ENCODE measurements around the gene MAP3K12.

DNA sequence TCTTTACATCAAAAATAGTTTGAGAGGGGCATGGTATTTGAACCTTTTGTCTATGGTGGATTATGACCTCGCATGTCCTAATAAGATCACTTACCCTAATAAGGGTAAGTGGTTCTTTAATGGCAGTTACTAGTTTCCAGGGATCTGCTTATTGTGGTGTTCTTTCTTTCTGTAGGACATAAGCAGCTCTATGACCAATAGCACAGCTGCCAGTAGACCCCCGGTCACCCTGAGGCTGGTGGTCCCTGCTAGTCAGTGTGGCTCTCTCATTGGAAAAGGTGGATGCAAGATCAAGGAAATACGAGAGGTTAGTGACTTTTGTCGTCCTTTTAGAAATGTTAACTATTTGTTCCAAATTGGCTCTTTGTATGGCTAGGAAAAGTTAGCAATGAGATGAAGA lies 40.2 kb downstream of the MAP3K12 start:
- TF ChIP-seq GABPA (IDR thresholded peaks at IDR 0.05; ENCODE audit: low read depth) = no peak
- TF ChIP-seq, protein P1, sequence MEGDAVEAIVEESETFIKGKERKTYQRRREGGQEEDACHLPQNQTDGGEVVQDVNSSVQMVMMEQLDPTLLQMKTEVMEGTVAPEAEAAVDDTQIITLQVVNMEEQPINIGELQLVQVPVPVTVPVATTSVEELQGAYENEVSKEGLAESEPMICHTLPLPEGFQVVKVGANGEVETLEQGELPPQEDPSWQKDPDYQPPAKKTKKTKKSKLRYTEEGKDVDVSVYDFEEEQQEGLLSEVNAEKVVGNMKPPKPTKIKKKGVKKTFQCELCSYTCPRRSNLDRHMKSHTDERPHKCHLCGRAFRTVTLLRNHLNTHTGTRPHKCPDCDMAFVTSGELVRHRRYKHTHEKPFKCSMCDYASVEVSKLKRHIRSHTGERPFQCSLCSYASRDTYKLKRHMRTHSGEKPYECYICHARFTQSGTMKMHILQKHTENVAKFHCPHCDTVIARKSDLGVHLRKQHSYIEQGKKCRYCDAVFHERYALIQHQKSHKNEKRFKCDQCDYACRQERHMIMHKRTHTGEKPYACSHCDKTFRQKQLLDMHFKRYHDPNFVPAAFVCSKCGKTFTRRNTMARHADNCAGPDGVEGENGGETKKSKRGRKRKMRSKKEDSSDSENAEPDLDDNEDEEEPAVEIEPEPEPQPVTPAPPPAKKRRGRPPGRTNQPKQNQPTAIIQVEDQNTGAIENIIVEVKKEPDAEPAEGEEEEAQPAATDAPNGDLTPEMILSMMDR (IDR thresholded peaks at IDR 0.05; ENCODE audit: insufficient read depth, low read length) = no peak
- no peak for TF ChIP-seq POLR2AphosphoS5 (IDR thresholded peaks at IDR 0.05; ENCODE audit: low read depth)
- TF ChIP-seq, protein P2, sequence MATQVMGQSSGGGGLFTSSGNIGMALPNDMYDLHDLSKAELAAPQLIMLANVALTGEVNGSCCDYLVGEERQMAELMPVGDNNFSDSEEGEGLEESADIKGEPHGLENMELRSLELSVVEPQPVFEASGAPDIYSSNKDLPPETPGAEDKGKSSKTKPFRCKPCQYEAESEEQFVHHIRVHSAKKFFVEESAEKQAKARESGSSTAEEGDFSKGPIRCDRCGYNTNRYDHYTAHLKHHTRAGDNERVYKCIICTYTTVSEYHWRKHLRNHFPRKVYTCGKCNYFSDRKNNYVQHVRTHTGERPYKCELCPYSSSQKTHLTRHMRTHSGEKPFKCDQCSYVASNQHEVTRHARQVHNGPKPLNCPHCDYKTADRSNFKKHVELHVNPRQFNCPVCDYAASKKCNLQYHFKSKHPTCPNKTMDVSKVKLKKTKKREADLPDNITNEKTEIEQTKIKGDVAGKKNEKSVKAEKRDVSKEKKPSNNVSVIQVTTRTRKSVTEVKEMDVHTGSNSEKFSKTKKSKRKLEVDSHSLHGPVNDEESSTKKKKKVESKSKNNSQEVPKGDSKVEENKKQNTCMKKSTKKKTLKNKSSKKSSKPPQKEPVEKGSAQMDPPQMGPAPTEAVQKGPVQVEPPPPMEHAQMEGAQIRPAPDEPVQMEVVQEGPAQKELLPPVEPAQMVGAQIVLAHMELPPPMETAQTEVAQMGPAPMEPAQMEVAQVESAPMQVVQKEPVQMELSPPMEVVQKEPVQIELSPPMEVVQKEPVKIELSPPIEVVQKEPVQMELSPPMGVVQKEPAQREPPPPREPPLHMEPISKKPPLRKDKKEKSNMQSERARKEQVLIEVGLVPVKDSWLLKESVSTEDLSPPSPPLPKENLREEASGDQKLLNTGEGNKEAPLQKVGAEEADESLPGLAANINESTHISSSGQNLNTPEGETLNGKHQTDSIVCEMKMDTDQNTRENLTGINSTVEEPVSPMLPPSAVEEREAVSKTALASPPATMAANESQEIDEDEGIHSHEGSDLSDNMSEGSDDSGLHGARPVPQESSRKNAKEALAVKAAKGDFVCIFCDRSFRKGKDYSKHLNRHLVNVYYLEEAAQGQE (IDR thresholded peaks at IDR 0.05; ENCODE audit: insufficient replicate concordance, low read depth) = no peak
